Mammary epithelial cell (primary cell): ENCODE data around the gene ASIC3.

Experiments used
- EZH2 ChIP-seq: IDR thresholded peaks from 2 replicates; pipeline ENCODE4 v1.6.1; 2012; ENCODE audit warnings: low read length, inconsistent platforms, borderline replicate concordance
- TF ChIP-seq, protein P1 (sequence below), 2 donors: IDR thresholded peaks in 1 of 2; conservative IDR thresholded peaks in 1 of 2; 2 replicates each; pipeline ENCODE4 v1.5.1; 2011 to 2012; ENCODE audit warnings: inconsistent platforms in 2 of 2, low read length in 2 of 2, mild to moderate bottlenecking in 2 of 2, control low read depth in 1 of 2, low read depth in 1 of 2; ENCODE audit not compliant: insufficient read depth in 1 of 2; ENCODE audit errors: extremely low read depth in 1 of 2

DNA sequence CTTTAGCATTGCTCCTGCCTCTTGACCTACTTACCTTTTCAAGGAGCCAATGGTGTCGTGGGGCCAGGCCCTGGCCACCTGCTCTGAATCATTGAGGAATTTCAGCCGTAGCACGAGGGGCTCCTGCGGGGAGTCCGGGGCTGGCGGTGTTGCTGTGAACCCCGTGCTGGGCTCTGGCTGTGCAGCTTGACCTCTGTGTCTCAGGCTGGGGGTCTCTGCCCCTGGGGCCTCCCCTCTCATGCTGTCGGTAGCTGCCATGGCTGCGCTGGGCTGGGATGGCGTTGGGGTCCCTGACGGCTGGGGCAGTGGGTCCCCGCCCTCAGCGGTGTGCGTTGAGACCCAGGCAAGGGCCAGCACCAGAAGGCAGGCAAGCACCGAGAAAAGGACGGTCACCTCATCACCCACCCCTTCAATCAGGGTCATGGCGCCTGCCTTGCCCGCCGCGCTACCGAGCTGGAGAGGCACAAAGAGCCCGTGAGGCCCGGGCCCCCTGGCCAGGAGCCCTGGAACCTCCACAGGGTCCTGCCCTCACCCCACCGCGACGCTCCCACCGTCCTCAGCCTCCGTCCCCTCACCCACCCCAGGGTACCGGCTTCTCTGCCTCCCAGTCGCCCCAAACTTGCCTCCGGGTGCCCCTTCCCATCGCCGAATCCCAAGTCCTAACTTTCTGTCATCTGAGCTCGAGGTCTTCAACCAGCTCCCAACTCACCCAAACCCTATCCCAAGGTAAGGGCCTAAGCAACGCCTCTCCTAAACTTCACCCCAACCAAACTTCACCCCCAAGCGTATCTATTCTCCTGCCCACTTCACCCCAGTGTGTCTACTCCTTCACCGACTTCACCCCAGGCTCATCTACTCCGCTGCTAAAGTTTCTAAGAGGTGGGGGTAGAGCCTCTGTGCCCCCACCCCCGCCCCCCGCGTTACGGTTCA, 34.1 kb downstream of the ASIC3 start:
- no peak for TF ChIP-seq EZH2
- TF ChIP-seq, protein P1, sequence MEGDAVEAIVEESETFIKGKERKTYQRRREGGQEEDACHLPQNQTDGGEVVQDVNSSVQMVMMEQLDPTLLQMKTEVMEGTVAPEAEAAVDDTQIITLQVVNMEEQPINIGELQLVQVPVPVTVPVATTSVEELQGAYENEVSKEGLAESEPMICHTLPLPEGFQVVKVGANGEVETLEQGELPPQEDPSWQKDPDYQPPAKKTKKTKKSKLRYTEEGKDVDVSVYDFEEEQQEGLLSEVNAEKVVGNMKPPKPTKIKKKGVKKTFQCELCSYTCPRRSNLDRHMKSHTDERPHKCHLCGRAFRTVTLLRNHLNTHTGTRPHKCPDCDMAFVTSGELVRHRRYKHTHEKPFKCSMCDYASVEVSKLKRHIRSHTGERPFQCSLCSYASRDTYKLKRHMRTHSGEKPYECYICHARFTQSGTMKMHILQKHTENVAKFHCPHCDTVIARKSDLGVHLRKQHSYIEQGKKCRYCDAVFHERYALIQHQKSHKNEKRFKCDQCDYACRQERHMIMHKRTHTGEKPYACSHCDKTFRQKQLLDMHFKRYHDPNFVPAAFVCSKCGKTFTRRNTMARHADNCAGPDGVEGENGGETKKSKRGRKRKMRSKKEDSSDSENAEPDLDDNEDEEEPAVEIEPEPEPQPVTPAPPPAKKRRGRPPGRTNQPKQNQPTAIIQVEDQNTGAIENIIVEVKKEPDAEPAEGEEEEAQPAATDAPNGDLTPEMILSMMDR (conservative IDR thresholded peaks at IDR 0.05 in 1 of 2, IDR thresholded peaks at IDR 0.05 in 1 of 2; ENCODE audit: extremely low read depth in 1 of 2, insufficient read depth in 1 of 2, low read depth in 1 of 2, low read length in 2 of 2) = no peak
